HCT116 (cell line): ENCODE measurements around the gene TCF7L2. TPM values are rescaled to one million over a fixed set of nuclear protein-coding genes. Genes with fewer than 3 reads are reported as not detected.

Experiments used
- ATAC-seq: fragments of 200-7000 bp; cut with Tn5 transposase; 2 replicates; pipeline ENCODE4 v1.9.1; 2020; ENCODE audit warnings: mild to moderate bottlenecking, moderate library complexity
- BruUV-seq: library from RNA; stranded (reverse); fragments of 400-500 nt; replicated peaks from 2 replicates; lab custom pipeline; 2021; lab: Mats Ljungman, UMichigan
- CTCF ChIA-PET: fragments of 300-600 bp; sonication (Branson Sonifier 250); formaldehyde crosslinking; loops from one replicate; lab custom pipeline; 2021; ENCODE audit warnings: antibody characterized with exemption; lab: Charles Lee
- POLR2A ChIA-PET: fragments of 300-600, 350-600 bp; sonication (Branson Sonifier 250); formaldehyde crosslinking; loops from one replicate; lab custom pipeline; 2021; ENCODE audit warnings: antibody characterized with exemption; lab: Charles Lee
- RAD21 ChIA-PET, 2 experiments: fragments of 300-600 bp; sonication (Branson Sonifier 250); formaldehyde crosslinking; loops; one replicate each; lab custom pipeline; 2023; ENCODE audit warnings: low total read pairs in 2 of 2; ENCODE audit not compliant: uncharacterized antibody in 2 of 2, unreplicated experiment in 2 of 2, low non-redundant PET in 1 of 2; lab: Charles Lee
- DNase-seq: peaks from one replicate; pipeline ENCODE4 v3.0.0-alpha.2; 2010; ENCODE audit warnings: low read depth, low spot score
- H2AFZ ChIP-seq: fragments of 200-600 bp; shearing (Covaris generic), sonication (generic); 2 replicates; pipeline ENCODE4 v1.6.1; 2017; ENCODE audit warnings: low read depth, mixed run types, mixed read lengths, antibody characterized with exemption, low read length; ENCODE audit not compliant: poor library complexity, severe bottlenecking
- H3K27ac ChIP-seq: 2 replicates; pipeline ENCODE4 v1.5.1; 2012; ENCODE audit warnings: low read depth, low read length
- H3K27me3 ChIP-seq: fragments of 200-600 bp; sonication (generic); 2 replicates; pipeline ENCODE4 v1.6.1; 2016; ENCODE audit warnings: mixed run types, low read length, mixed read lengths; ENCODE audit not compliant: insufficient read depth
- H3K36me3 ChIP-seq, 2 experiments: fragments of 200-500 bp in 1 of 2; fragments of 200-600 bp in 1 of 2; sonication (Bioruptor generic) in 1 of 2; sonication (generic) in 1 of 2; 2 replicates each; pipeline versions ENCODE4 v1.5.1 to v1.6.1; 2014 to 2016; ENCODE audit warnings: low read length in 2 of 2, inconsistent platforms in 1 of 2, mixed read lengths in 1 of 2, mixed run types in 1 of 2; ENCODE audit not compliant: insufficient read depth in 2 of 2, control insufficient read depth in 1 of 2
- H3K4me1 ChIP-seq, 2 experiments: fragments of 200-600 bp in 1 of 2; sonication (generic) in 1 of 2; 2 replicates each; pipeline versions ENCODE4 v1.5.1 to v1.6.1; 2012 to 2017; ENCODE audit warnings: low read length in 2 of 2, inconsistent platforms in 1 of 2, mild to moderate bottlenecking in 1 of 2, mixed read lengths in 1 of 2, mixed run types in 1 of 2, moderate library complexity in 1 of 2; ENCODE audit not compliant: insufficient read depth in 2 of 2, control insufficient read depth in 1 of 2
- H3K4me2 ChIP-seq: fragments of 200-600 bp; sonication (generic); 2 replicates; pipeline ENCODE4 v1.6.1; 2017; ENCODE audit warnings: mixed run types, low read length, mixed read lengths
- H3K4me3 ChIP-seq, 2 experiments: fragments of 200-600 bp in 1 of 2; sonication (generic) in 1 of 2; replicated peaks in 1 of 2; 2 replicates each; pipeline ENCODE4 v1.5.1; 2011 to 2016; ENCODE audit warnings: low read length in 2 of 2, control low read depth in 1 of 2, low read depth in 1 of 2, mild to moderate bottlenecking in 1 of 2, mixed read lengths in 1 of 2, mixed run types in 1 of 2
- H3K79me2 ChIP-seq: fragments of 200-600 bp; sonication (generic); 2 replicates; pipeline ENCODE4 v1.6.1; 2017; ENCODE audit warnings: mild to moderate bottlenecking, mixed run types, low read length, moderate library complexity, mixed read lengths; ENCODE audit not compliant: insufficient read depth
- H3K9ac ChIP-seq: fragments of 200-600 bp; sonication (generic); 2 replicates; pipeline ENCODE4 v1.6.1; 2016; ENCODE audit warnings: low read length, mixed read lengths
- H3K9me2 ChIP-seq: fragments of 200-600 bp; sonication (generic), shearing (Covaris generic); 2 replicates; pipeline ENCODE4 v1.6.1; 2017; ENCODE audit warnings: mixed run types, mild to moderate bottlenecking, moderate library complexity; ENCODE audit not compliant: insufficient read depth
- H3K9me3 ChIP-seq, 2 experiments: fragments of 200-500 bp in 1 of 2; fragments of 200-600 bp in 1 of 2; sonication (Bioruptor generic) in 1 of 2; sonication (generic) in 1 of 2; 2 replicates each; pipeline ENCODE4 v1.6.1; 2014 to 2017; ENCODE audit warnings: low read length in 2 of 2, mixed read lengths in 2 of 2, inconsistent platforms in 1 of 2, low read depth in 1 of 2, mild to moderate bottlenecking in 1 of 2, mixed run types in 1 of 2, moderate library complexity in 1 of 2; ENCODE audit not compliant: control insufficient read depth in 1 of 2, insufficient read depth in 1 of 2
- H4K20me1 ChIP-seq: fragments of 200-600 bp; sonication (generic), shearing (Covaris generic); 2 replicates; pipeline ENCODE4 v1.6.1; 2017; ENCODE audit warnings: mixed run types, mild to moderate bottlenecking, moderate library complexity; ENCODE audit not compliant: insufficient read depth
- CBX3 ChIP-seq: IDR thresholded peaks from 2 replicates; pipeline ENCODE4 v1.6.1; 2012; ENCODE audit warnings: low read depth
- CEBPB ChIP-seq: IDR thresholded peaks from 2 replicates; pipeline ENCODE4 v1.6.1; 2012; ENCODE audit warnings: low read depth
- EGR1 ChIP-seq: IDR thresholded peaks from 2 replicates; pipeline ENCODE4 v1.6.1; 2012; ENCODE audit warnings: low read depth
- EZH2 ChIP-seq: fragments of 200-600 bp; sonication (generic); IDR thresholded peaks from 2 replicates; pipeline ENCODE4 v1.6.1; 2017; ENCODE audit warnings: antibody characterized with exemption, mixed run types
- EZH2phosphoT487 ChIP-seq: fragments of 200-600 bp; IDR thresholded peaks from 2 replicates; pipeline ENCODE4 v1.6.1; 2018; ENCODE audit warnings: antibody characterized with exemption, borderline replicate concordance
- FOSL1 ChIP-seq: IDR thresholded peaks from 2 replicates; pipeline ENCODE4 v1.6.1; 2012; ENCODE audit warnings: low read depth
- JUND ChIP-seq: IDR thresholded peaks from 2 replicates; pipeline ENCODE4 v1.6.1; 2012
- POLR2A ChIP-seq: IDR thresholded peaks from 2 replicates; pipeline ENCODE4 v1.7.0; 2011; ENCODE audit warnings: borderline replicate concordance; ENCODE audit not compliant: insufficient read depth, insufficient read length; ENCODE audit errors: extremely low read depth
- POLR2AphosphoS5 ChIP-seq: IDR thresholded peaks from 2 replicates; pipeline ENCODE4 v1.6.1; 2011; ENCODE audit warnings: mild to moderate bottlenecking, low read depth, low read length, moderate library complexity
- RAD21 ChIP-seq: IDR thresholded peaks from 2 replicates; pipeline ENCODE4 v1.6.1; 2012; ENCODE audit warnings: low read depth, mild to moderate bottlenecking
- REST ChIP-seq: IDR thresholded peaks from 2 replicates; pipeline ENCODE4 v1.6.1; 2012; ENCODE audit warnings: low read depth
- SIN3A ChIP-seq: IDR thresholded peaks from 2 replicates; pipeline ENCODE4 v1.6.1; 2012; ENCODE audit warnings: low read depth
- SP1 ChIP-seq: IDR thresholded peaks from 2 replicates; pipeline ENCODE4 v1.6.1; 2012; ENCODE audit warnings: low read depth
- SRF ChIP-seq: IDR thresholded peaks from 2 replicates; pipeline ENCODE4 v1.6.1; 2012; ENCODE audit warnings: low read depth
- TCF7L2 ChIP-seq: IDR thresholded peaks from 2 replicates; pipeline ENCODE4 v1.7.0; 2011; ENCODE audit warnings: borderline replicate concordance, inconsistent platforms; ENCODE audit not compliant: insufficient read depth, insufficient read length; ENCODE audit errors: extremely low read depth
- YY1 ChIP-seq: IDR thresholded peaks from 2 replicates; pipeline ENCODE4 v1.6.1; 2011; ENCODE audit warnings: low read length, low read depth, moderate library complexity, mild to moderate bottlenecking; ENCODE audit not compliant: insufficient replicate concordance; ENCODE audit errors: extremely low read depth
- ZBTB33 ChIP-seq: IDR thresholded peaks from 2 replicates; pipeline ENCODE4 v1.6.1; 2011; ENCODE audit warnings: mild to moderate bottlenecking, low read length, moderate library complexity; ENCODE audit not compliant: insufficient replicate concordance; ENCODE audit errors: extremely low read depth
- ZFX ChIP-seq: fragments of 450-650 bp; IDR thresholded peaks from 2 replicates; pipeline ENCODE4 v1.6.1; 2017
- ZNF274 ChIP-seq: fragments of 200-500 bp; sonication (Bioruptor generic); IDR thresholded peaks from 2 replicates; pipeline ENCODE4 v1.6.1; 2014; ENCODE audit warnings: mild to moderate bottlenecking, low read depth, low read length, inconsistent platforms
- intact Hi-C: fragments of 100-400 bp; cut with micrococcal nuclease; formaldehyde crosslinking; loops from 2 replicates; pipeline ENCODE4 v1.10.0; 2022
- total RNA-seq: library from RNA; stranded (reverse); gene quantifications from one replicate; pipeline ENCODE4 v1.2.1, GENCODE V29; 2021; ENCODE audit not compliant: unreplicated experiment

TCF7L2 gene
- total RNA-seq, 1 experiment from 2014 or later, result 164 TPM

- H3K27ac ChIP-seq, result no peak overlapping the region
- CTCF ChIA-PET, result no interaction called here
- H3K4me1 ChIP-seq, result peaks cover 61 to 69% of the 10 kb centered on the region in 2 experiments
Observed at GRCh38 chr10:113055458-113055857, 105.4 kb downstream of the TCF7L2 start.

More at GRCh38 chr10:113055458-113055857, 105.4 kb downstream of the TCF7L2 start:
- H2AFZ ChIP-seq, result no peak overlapping the region
- RAD21 ChIA-PET, result no interaction called here
- intact Hi-C loops, result no loop called here
- TF ChIP-seq EZH2 (no peak), JUND (no peak), POLR2A (no peak), CBX3 (no peak), ZFX (no peak), YY1 (no peak), TCF7L2 (no peak), CEBPB (no peak), SRF (no peak), EZH2phosphoT487 (no peak), REST (no peak), SIN3A (no peak), FOSL1 (no peak), EGR1 (no peak), POLR2AphosphoS5 (no peak), SP1 (no peak), RAD21 (no peak), ZBTB33 (no peak), ZNF274 (no peak)
- TF ChIP-seq, all 23 proteins: peak for 0
- H3K27me3 ChIP-seq, result no peaks in the 10 kb centered on the region
- BruUV-seq, result no TSS peak
- H3K9ac ChIP-seq, result no peak overlapping the region
- no peak for DNase-seq
- no peak for ATAC-seq
- H3K36me3 ChIP-seq, result peaks cover 11 to 34% of the 10 kb centered on the region in 2 experiments; a peak in 2 of 4 replicates
- H4K20me1 ChIP-seq, result peaks cover 52% of the 10 kb centered on the region
- H3K4me3 ChIP-seq, result no peak overlapping the region
- H3K9me3 ChIP-seq, result no peaks in the 10 kb centered on the region
- POLR2A ChIA-PET, result interaction anchor here (0.9 to 1.7 kb wide), 2 partner anchors 14 to 18 kb away, joined by 4 to 5 read pairs; no protein-coding TSS in a partner anchor
- peaks cover 100% of the 10 kb centered on the region for H3K79me2 ChIP-seq
- no peak overlapping the region; the same call in 1 of the 2 replicates for H3K4me2 ChIP-seq
- no peaks in the 10 kb centered on the region for H3K9me2 ChIP-seq
